HEK293 (cell line): ENCODE results near the gene STK35.

Source experiments
- KLF7 ChIP-seq: fragments of 450-650 bp; formaldehyde crosslinking; IDR thresholded peaks from 2 replicates; pipeline ENCODE4 v1.5.1; 2016; ENCODE audit warnings: missing biosample characterization, missing genetic modification characterization, borderline replicate concordance
- ZBTB7A ChIP-seq: fragments of 450-650 bp; formaldehyde crosslinking; IDR thresholded peaks from 2 replicates; pipeline ENCODE4 v1.5.1; 2016; ENCODE audit warnings: low read depth, missing biosample characterization, missing genetic modification characterization
- ZBTB8A ChIP-seq: fragments of 450-650 bp; formaldehyde crosslinking; IDR thresholded peaks from 2 replicates; pipeline ENCODE4 v1.5.1; 2016; ENCODE audit warnings: missing biosample characterization, missing genetic modification characterization
- ZFHX2 ChIP-seq: fragments of 450-650 bp; formaldehyde crosslinking; conservative IDR thresholded peaks from 2 replicates; pipeline ENCODE4 v1.5.1; 2016; ENCODE audit warnings: missing biosample characterization, missing genetic modification characterization
- ZFP41 ChIP-seq: fragments of 450-650 bp; formaldehyde crosslinking; IDR thresholded peaks from 2 replicates; pipeline ENCODE4 v1.5.1; 2016; ENCODE audit warnings: missing biosample characterization, missing genetic modification characterization, borderline replicate concordance
- ZNF16 ChIP-seq: fragments of 450-650 bp; formaldehyde crosslinking; IDR thresholded peaks from 2 replicates; pipeline ENCODE4 v1.5.1; 2016; ENCODE audit warnings: low read depth, missing biosample characterization, missing genetic modification characterization
- ZNF174 ChIP-seq: fragments of 450-650 bp; formaldehyde crosslinking; IDR thresholded peaks from 2 replicates; pipeline ENCODE4 v1.5.0; 2017; ENCODE audit warnings: missing biosample characterization, mild to moderate bottlenecking, missing genetic modification characterization
- ZNF24 ChIP-seq: fragments of 450-650 bp; formaldehyde crosslinking; IDR thresholded peaks from 2 replicates; pipeline ENCODE4 v1.5.1; 2016; ENCODE audit warnings: missing biosample characterization, missing genetic modification characterization
- ZNF335 ChIP-seq: fragments of 450-650 bp; formaldehyde crosslinking; conservative IDR thresholded peaks from 2 replicates; pipeline ENCODE4 v1.5.1; 2016; ENCODE audit warnings: missing biosample characterization, missing genetic modification characterization
- ZNF394 ChIP-seq: fragments of 450-650 bp; formaldehyde crosslinking; IDR thresholded peaks from 2 replicates; pipeline ENCODE4 v1.5.1; 2016; ENCODE audit warnings: missing biosample characterization, missing genetic modification characterization, mild to moderate bottlenecking, moderate library complexity, borderline replicate concordance
- ZNF654 ChIP-seq: fragments of 450-650 bp; formaldehyde crosslinking; IDR thresholded peaks from 2 replicates; pipeline ENCODE4 v1.5.1; 2016; ENCODE audit warnings: low read depth, missing biosample characterization, missing genetic modification characterization
- ZNF768 ChIP-seq: fragments of 450-650 bp; formaldehyde crosslinking; IDR thresholded peaks from 2 replicates; pipeline ENCODE4 v1.5.1; 2018; ENCODE audit warnings: missing biosample characterization, mild to moderate bottlenecking, missing genetic modification characterization
- ZNF777 ChIP-seq: fragments of 450-650 bp; formaldehyde crosslinking; IDR thresholded peaks from 2 replicates; pipeline ENCODE4 v1.5.1; 2017; ENCODE audit warnings: missing biosample characterization, missing genetic modification characterization, borderline replicate concordance
- TF ChIP-seq, protein P1 (sequence below): fragments of 450-650 bp; formaldehyde crosslinking; IDR thresholded peaks from 2 replicates; pipeline ENCODE4 v1.5.1; 2016; ENCODE audit warnings: missing biosample characterization, missing genetic modification characterization
- TF ChIP-seq, protein P2 (sequence below): fragments of 450-650 bp; formaldehyde crosslinking; IDR thresholded peaks from 2 replicates; pipeline ENCODE4 v1.5.1; 2016; ENCODE audit warnings: missing biosample characterization, missing genetic modification characterization, borderline replicate concordance
- TF ChIP-seq, protein P3 (sequence below): sonication (generic); formaldehyde crosslinking; IDR thresholded peaks from 2 replicates; pipeline ENCODE4 v1.8.1; 2022; ENCODE audit warnings: mild to moderate bottlenecking, moderate library complexity, missing genetic modification reagents
- TF ChIP-seq, protein P4 (sequence below): fragments of 450-650 bp; formaldehyde crosslinking; IDR thresholded peaks from 2 replicates; pipeline ENCODE4 v1.5.1; 2016; ENCODE audit warnings: missing biosample characterization, missing genetic modification characterization
- TF ChIP-seq, protein P5 (sequence below): fragments of 450-650 bp; formaldehyde crosslinking; IDR thresholded peaks from 2 replicates; pipeline ENCODE4 v1.5.1; 2016; ENCODE audit warnings: missing biosample characterization, missing genetic modification characterization
- TF ChIP-seq, protein P6 (sequence below): fragments of 450-650 bp; formaldehyde crosslinking; IDR thresholded peaks from 2 replicates; pipeline ENCODE4 v1.5.1; 2016; ENCODE audit warnings: missing biosample characterization, missing genetic modification characterization, borderline replicate concordance

STK35 gene

DNA sequence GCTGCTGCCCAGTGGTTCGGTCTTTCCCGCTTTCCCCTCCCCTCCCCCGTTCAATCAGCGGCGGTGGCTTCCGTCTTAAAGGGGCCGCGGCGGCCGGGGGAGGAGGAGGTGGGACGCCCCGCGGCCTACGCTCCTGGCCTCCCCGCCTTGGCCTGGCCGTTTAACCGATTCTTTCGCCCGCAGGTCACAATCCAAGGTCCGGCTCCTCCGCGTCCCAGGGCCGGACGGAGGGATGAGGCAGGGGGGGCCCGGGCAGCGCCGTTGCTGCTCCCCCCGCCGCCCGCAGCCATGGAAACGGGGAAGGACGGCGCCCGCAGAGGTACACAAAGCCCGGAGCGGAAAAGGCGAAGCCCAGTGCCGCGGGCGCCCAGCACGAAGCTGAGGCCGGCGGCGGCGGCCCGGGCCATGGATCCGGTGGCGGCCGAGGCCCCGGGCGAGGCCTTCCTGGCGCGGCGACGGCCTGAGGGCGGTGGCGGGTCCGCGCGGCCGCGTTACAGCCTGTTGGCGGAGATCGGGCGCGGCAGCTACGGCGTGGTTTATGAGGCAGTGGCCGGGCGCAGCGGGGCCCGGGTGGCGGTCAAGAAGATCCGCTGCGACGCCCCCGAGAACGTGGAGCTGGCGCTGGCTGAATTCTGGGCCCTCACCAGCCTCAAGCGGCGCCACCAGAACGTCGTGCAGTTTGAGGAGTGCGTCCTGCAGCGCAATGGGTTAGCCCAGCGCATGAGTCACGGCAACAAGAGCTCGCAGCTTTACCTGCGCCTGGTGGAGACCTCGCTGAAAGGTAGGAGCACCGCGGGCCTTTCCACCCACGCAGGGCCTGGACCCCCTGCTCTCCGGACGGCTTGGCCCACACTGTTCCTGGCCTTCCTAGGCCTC lies 1.2 kb downstream of the STK35 start (continued):
- TF ChIP-seq, protein P1, sequence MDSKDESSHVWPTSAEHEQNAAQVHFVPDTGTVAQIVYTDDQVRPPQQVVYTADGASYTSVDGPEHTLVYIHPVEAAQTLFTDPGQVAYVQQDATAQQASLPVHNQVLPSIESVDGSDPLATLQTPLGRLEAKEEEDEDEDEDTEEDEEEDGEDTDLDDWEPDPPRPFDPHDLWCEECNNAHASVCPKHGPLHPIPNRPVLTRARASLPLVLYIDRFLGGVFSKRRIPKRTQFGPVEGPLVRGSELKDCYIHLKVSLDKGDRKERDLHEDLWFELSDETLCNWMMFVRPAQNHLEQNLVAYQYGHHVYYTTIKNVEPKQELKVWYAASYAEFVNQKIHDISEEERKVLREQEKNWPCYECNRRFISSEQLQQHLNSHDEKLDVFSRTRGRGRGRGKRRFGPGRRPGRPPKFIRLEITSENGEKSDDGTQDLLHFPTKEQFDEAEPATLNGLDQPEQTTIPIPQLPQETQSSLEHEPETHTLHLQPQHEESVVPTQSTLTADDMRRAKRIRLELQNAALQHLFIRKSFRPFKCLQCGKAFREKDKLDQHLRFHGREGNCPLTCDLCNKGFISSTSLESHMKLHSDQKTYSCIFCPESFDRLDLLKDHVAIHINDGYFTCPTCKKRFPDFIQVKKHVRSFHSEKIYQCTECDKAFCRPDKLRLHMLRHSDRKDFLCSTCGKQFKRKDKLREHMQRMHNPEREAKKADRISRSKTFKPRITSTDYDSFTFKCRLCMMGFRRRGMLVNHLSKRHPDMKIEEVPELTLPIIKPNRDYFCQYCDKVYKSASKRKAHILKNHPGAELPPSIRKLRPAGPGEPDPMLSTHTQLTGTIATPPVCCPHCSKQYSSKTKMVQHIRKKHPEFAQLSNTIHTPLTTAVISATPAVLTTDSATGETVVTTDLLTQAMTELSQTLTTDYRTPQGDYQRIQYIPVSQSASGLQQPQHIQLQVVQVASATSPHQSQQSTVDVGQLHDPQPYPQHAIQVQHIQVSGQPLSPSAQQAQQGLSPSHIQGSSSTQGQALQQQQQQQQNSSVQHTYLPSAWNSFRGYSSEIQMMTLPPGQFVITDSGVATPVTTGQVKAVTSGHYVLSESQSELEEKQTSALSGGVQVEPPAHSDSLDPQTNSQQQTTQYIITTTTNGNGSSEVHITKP (tag by site-specific recombination) = peak; percentile 72
- TF ChIP-seq ZNF16 (tag by site-specific recombination) = no peak
- TF ChIP-seq, protein P2, sequence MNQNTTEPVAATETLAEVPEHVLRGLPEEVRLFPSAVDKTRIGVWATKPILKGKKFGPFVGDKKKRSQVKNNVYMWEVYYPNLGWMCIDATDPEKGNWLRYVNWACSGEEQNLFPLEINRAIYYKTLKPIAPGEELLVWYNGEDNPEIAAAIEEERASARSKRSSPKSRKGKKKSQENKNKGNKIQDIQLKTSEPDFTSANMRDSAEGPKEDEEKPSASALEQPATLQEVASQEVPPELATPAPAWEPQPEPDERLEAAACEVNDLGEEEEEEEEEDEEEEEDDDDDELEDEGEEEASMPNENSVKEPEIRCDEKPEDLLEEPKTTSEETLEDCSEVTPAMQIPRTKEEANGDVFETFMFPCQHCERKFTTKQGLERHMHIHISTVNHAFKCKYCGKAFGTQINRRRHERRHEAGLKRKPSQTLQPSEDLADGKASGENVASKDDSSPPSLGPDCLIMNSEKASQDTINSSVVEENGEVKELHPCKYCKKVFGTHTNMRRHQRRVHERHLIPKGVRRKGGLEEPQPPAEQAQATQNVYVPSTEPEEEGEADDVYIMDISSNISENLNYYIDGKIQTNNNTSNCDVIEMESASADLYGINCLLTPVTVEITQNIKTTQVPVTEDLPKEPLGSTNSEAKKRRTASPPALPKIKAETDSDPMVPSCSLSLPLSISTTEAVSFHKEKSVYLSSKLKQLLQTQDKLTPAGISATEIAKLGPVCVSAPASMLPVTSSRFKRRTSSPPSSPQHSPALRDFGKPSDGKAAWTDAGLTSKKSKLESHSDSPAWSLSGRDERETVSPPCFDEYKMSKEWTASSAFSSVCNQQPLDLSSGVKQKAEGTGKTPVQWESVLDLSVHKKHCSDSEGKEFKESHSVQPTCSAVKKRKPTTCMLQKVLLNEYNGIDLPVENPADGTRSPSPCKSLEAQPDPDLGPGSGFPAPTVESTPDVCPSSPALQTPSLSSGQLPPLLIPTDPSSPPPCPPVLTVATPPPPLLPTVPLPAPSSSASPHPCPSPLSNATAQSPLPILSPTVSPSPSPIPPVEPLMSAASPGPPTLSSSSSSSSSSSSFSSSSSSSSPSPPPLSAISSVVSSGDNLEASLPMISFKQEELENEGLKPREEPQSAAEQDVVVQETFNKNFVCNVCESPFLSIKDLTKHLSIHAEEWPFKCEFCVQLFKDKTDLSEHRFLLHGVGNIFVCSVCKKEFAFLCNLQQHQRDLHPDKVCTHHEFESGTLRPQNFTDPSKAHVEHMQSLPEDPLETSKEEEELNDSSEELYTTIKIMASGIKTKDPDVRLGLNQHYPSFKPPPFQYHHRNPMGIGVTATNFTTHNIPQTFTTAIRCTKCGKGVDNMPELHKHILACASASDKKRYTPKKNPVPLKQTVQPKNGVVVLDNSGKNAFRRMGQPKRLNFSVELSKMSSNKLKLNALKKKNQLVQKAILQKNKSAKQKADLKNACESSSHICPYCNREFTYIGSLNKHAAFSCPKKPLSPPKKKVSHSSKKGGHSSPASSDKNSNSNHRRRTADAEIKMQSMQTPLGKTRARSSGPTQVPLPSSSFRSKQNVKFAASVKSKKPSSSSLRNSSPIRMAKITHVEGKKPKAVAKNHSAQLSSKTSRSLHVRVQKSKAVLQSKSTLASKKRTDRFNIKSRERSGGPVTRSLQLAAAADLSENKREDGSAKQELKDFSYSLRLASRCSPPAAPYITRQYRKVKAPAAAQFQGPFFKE = no peak
- TF ChIP-seq ZNF335 = no peak; the same call in 1 of the 2 replicates
- TF ChIP-seq ZFHX2 = peak; percentile 88
- TF ChIP-seq ZNF174 (tag by site-specific recombination) = no peak
- no peak for TF ChIP-seq ZNF654 (tag by site-specific recombination)
- TF ChIP-seq, protein P3, sequence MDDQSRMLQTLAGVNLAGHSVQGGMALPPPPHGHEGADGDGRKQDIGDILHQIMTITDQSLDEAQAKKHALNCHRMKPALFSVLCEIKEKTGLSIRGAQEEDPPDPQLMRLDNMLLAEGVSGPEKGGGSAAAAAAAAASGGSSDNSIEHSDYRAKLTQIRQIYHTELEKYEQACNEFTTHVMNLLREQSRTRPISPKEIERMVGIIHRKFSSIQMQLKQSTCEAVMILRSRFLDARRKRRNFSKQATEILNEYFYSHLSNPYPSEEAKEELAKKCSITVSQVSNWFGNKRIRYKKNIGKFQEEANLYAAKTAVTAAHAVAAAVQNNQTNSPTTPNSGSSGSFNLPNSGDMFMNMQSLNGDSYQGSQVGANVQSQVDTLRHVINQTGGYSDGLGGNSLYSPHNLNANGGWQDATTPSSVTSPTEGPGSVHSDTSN (CRISPR knock-in tag) = peak; percentile 20
- no peak for TF ChIP-seq ZFP41 (tag by site-specific recombination)
- TF ChIP-seq ZNF394 = no peak; the same call in 1 of the 2 replicates
- TF ChIP-seq ZNF24 (tag by site-specific recombination) = no peak
- TF ChIP-seq, protein P4, sequence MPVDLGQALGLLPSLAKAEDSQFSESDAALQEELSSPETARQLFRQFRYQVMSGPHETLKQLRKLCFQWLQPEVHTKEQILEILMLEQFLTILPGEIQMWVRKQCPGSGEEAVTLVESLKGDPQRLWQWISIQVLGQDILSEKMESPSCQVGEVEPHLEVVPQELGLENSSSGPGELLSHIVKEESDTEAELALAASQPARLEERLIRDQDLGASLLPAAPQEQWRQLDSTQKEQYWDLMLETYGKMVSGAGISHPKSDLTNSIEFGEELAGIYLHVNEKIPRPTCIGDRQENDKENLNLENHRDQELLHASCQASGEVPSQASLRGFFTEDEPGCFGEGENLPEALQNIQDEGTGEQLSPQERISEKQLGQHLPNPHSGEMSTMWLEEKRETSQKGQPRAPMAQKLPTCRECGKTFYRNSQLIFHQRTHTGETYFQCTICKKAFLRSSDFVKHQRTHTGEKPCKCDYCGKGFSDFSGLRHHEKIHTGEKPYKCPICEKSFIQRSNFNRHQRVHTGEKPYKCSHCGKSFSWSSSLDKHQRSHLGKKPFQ = no peak
- TF ChIP-seq ZBTB8A (tag by site-specific recombination) = no peak
- TF ChIP-seq ZBTB7A (tag by site-specific recombination) = peak; percentile 55; the same call in 1 of the 2 replicates
- no peak for TF ChIP-seq ZNF768 (tag by site-specific recombination)
- TF ChIP-seq, protein P5, sequence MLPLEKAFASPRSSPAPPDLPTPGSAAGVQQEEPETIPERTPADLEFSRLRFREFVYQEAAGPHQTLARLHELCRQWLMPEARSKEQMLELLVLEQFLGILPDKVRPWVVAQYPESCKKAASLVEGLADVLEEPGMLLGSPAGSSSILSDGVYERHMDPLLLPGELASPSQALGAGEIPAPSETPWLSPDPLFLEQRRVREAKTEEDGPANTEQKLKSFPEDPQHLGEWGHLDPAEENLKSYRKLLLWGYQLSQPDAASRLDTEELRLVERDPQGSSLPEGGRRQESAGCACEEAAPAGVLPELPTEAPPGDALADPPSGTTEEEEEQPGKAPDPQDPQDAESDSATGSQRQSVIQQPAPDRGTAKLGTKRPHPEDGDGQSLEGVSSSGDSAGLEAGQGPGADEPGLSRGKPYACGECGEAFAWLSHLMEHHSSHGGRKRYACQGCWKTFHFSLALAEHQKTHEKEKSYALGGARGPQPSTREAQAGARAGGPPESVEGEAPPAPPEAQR (tag by site-specific recombination) = no peak
- TF ChIP-seq, protein P6, sequence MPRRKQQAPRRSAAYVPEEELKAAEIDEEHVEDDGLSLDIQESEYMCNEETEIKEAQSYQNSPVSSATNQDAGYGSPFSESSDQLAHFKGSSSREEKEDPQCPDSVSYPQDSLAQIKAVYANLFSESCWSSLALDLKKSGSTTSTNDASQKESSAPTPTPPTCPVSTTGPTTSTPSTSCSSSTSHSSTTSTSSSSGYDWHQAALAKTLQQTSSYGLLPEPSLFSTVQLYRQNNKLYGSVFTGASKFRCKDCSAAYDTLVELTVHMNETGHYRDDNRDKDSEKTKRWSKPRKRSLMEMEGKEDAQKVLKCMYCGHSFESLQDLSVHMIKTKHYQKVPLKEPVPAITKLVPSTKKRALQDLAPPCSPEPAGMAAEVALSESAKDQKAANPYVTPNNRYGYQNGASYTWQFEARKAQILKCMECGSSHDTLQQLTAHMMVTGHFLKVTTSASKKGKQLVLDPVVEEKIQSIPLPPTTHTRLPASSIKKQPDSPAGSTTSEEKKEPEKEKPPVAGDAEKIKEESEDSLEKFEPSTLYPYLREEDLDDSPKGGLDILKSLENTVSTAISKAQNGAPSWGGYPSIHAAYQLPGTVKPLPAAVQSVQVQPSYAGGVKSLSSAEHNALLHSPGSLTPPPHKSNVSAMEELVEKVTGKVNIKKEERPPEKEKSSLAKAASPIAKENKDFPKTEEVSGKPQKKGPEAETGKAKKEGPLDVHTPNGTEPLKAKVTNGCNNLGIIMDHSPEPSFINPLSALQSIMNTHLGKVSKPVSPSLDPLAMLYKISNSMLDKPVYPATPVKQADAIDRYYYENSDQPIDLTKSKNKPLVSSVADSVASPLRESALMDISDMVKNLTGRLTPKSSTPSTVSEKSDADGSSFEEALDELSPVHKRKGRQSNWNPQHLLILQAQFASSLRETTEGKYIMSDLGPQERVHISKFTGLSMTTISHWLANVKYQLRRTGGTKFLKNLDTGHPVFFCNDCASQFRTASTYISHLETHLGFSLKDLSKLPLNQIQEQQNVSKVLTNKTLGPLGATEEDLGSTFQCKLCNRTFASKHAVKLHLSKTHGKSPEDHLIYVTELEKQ (tag by site-specific recombination) = no peak
- TF ChIP-seq KLF7 (tag by site-specific recombination) = no peak
- no peak for TF ChIP-seq ZNF777 (tag by site-specific recombination)
